ENCODE results near the gene HPSE2.

GRCh38 chr10:98487649-98488048 is 748.0 kb downstream of the HPSE2 start:
- TF ChIP-seq POLR2A (IDR thresholded peaks at IDR 0.05) (no peak), CTCF (IDR thresholded peaks at IDR 0.05) (no peak), POLR2AphosphoS5 (IDR thresholded peaks at IDR 0.05) (no peak)
